CD8-positive, alpha-beta memory T cell (primary cell): ENCODE results near the gene SLC35G3. TPM values are rescaled to one million over a fixed set of nuclear protein-coding genes. Genes with fewer than 3 reads are reported as not detected.
"Not testable (repeated sequence)": the region's sequence is repeated elsewhere in the genome, so short reads cannot be mapped to it uniquely, and the experiment has no call there.

Source experiments
- CTCF ChIA-PET: fragments of 350-600 bp; sonication (Branson Sonifier 250); formaldehyde crosslinking; loops from one replicate; lab custom pipeline; 2021; ENCODE audit warnings: antibody characterized with exemption; lab: Charles Lee
- POLR2A ChIA-PET: fragments of 350-600 bp; sonication (Branson Sonifier 250); formaldehyde crosslinking; loops from one replicate; lab custom pipeline; 2021; ENCODE audit warnings: antibody characterized with exemption; lab: Charles Lee
- DNase-seq, 5 donors: peaks; one replicate each; pipeline versions ENCODE4 v3.0.0 to v3.0.0-alpha.2; 2020 to 2022; ENCODE audit warnings: mixed read lengths in 1 of 5
- H3K27ac ChIP-seq: one replicate; pipeline ENCODE4 v1.7.0; 2013; ENCODE audit warnings: low read depth, mild to moderate bottlenecking, low read length, moderate library complexity
- H3K27me3 ChIP-seq: 2 replicates; pipeline ENCODE4 v1.7.0; 2013; ENCODE audit warnings: low read length, mild to moderate bottlenecking; ENCODE audit not compliant: insufficient read depth, poor library complexity, severe bottlenecking
- H3K36me3 ChIP-seq: 2 replicates; pipeline ENCODE4 v1.7.0; 2013; ENCODE audit warnings: mild to moderate bottlenecking, low read length, moderate library complexity; ENCODE audit not compliant: insufficient read depth
- H3K4me1 ChIP-seq: 2 replicates; pipeline ENCODE4 v1.7.0; 2013; ENCODE audit warnings: mild to moderate bottlenecking, low read length, moderate library complexity; ENCODE audit not compliant: insufficient read depth
- H3K4me3 ChIP-seq: 2 replicates; pipeline ENCODE4 v1.7.0; 2013; ENCODE audit warnings: mild to moderate bottlenecking, low read length
- H3K9me3 ChIP-seq: 2 replicates; pipeline ENCODE4 v1.7.0; 2013; ENCODE audit warnings: mild to moderate bottlenecking, low read length
- H3K27ac Mint-ChIP-seq, 8 donors: one replicate each; pipeline ENCODE4 v1.8.0; 2020 to 2021; ENCODE audit warnings: mixed read lengths in 8 of 8, mild to moderate bottlenecking in 6 of 8, inconsistent platforms in 3 of 8, moderate library complexity in 3 of 8
- H3K27me3 Mint-ChIP-seq, 2 donors: one replicate each; pipeline ENCODE4 v1.8.0; 2020 to 2021; ENCODE audit warnings: mixed read lengths in 2 of 2, mild to moderate bottlenecking in 1 of 2, moderate library complexity in 1 of 2
- H3K36me3 Mint-ChIP-seq, 3 donors: one replicate each; pipeline ENCODE4 v1.8.0; 2020 to 2021; ENCODE audit warnings: mixed read lengths in 3 of 3, inconsistent platforms in 1 of 3, mild to moderate bottlenecking in 1 of 3
- H3K4me1 Mint-ChIP-seq, 3 donors: one replicate each; pipeline ENCODE4 v1.8.0; 2020 to 2021; ENCODE audit warnings: mixed read lengths in 3 of 3, inconsistent platforms in 1 of 3, mild to moderate bottlenecking in 1 of 3
- H3K4me3 Mint-ChIP-seq, 7 donors: one replicate each; pipeline ENCODE4 v1.8.0; 2020 to 2021; ENCODE audit warnings: mixed read lengths in 7 of 7, mild to moderate bottlenecking in 6 of 7, moderate library complexity in 4 of 7, inconsistent platforms in 2 of 7
- H3K9me3 Mint-ChIP-seq, 5 donors: one replicate each; pipeline ENCODE4 v1.8.0; 2020 to 2022; ENCODE audit warnings: mixed read lengths in 5 of 5, mild to moderate bottlenecking in 3 of 5, moderate library complexity in 2 of 5, inconsistent platforms in 1 of 5
- polyA plus RNA-seq: library from polyadenylated mRNA; unstranded; fragments of 300-500 nt; fragmentation: Illumina TruSeq; gene quantifications from one replicate; pipeline ENCODE4 v1.2.3, GENCODE V29; 2021
- total RNA-seq, 2 experiments: library from RNA; stranded (reverse); gene quantifications; one replicate each; pipeline ENCODE4 v1.2.3, GENCODE V29; 2021

SLC35G3 gene
- total and polyA plus RNA-seq, 3 experiments from 2014 or later, result not detected

- Mint-ChIP-seq H3K4me1 (peaks cover 44 to 66% (median 60%) of the 10 kb centered on the region in 3 donors), H3K27ac (no peak overlapping the region), H3K9me3 (no peaks in the 10 kb centered on the region), H3K27me3 (no peaks in the 10 kb centered on the region), H3K4me3 (peak overlapping the region in 2 of 7 donors; percentile 28 to 31), H3K36me3 (peaks cover 0 to 3% (median 0%) of the 10 kb centered on the region in 3 donors)
- POLR2A ChIA-PET, result interaction anchor here (0.6 to 2.0 kb wide), 2 partner anchors 24 to 75 kb away, joined by 5 to 9 read pairs; no protein-coding TSS in a partner anchor
- no peaks in the 10 kb centered on the region for H3K36me3 ChIP-seq
- H3K9me3 ChIP-seq, result no peaks in the 10 kb centered on the region
- CTCF ChIA-PET, result interaction anchor here (2.2 kb wide), 1 partner anchor 22 kb away, joined by 5 read pairs; no protein-coding TSS in a partner anchor
- peaks cover 31% of the 10 kb centered on the region for H3K4me1 ChIP-seq
- no peak overlapping the region for H3K4me3 ChIP-seq
- no peaks in the 10 kb centered on the region for H3K27me3 ChIP-seq
- no peak overlapping the region for H3K27ac ChIP-seq
- DNase-seq, result no peak
Observed at GRCh38 chr17:35189291-35189690, 4.9 kb downstream of the SLC35G3 start.

- no peaks in the 10 kb centered on the region for H3K27me3 ChIP-seq
- H3K4me3 ChIP-seq, result no peak overlapping the region
- H3K4me1 ChIP-seq, result peaks cover 36% of the 10 kb centered on the region
- H3K9me3 ChIP-seq, result no peaks in the 10 kb centered on the region
- Mint-ChIP-seq H3K9me3 (no peaks in the 10 kb centered on the region), H3K36me3 (peaks cover 0 to 1% (median 0%) of the 10 kb centered on the region in 3 donors), H3K27me3 (no peaks in the 10 kb centered on the region), H3K27ac (peak overlapping the region; percentile 24 to 90 (median 53)), H3K4me3 (peak overlapping the region in 5 of 7 donors; percentile 42 to 71 (median 52)), H3K4me1 (peaks cover 47 to 72% (median 69%) of the 10 kb centered on the region in 3 donors)
- ChIA-PET CTCF (interaction anchor here (0.7 to 2.2 kb wide), 3 partner anchors 15 to 25 kb away, joined by 4 to 5 read pairs (median 5); no protein-coding TSS in a partner anchor), POLR2A (interaction anchor here (0.6 to 2.0 kb wide), 3 partner anchors 25 to 349 kb away, joined by 3 to 9 read pairs (median 4); no protein-coding TSS in a partner anchor)
- no peaks in the 10 kb centered on the region for H3K36me3 ChIP-seq
- peak in 1 of 5 donors; percentile 54 for DNase-seq
- H3K27ac ChIP-seq, result no peak overlapping the region
Observed at GRCh38 chr17:35188111-35188510, 6.1 kb downstream of the SLC35G3 start.

GRCh38 chr17:35187481-35187880, 6.7 kb downstream of the SLC35G3 start:
- Histone ChIP-seq H3K4me1 (peaks cover 36% of the 10 kb centered on the region), H3K9me3 (no peaks in the 10 kb centered on the region), H3K27me3 (no peaks in the 10 kb centered on the region), H3K36me3 (no peaks in the 10 kb centered on the region), H3K4me3 (no peak overlapping the region), H3K27ac (no peak overlapping the region)
- no peak overlapping the region for H3K4me3 Mint-ChIP-seq
- peaks cover 0 to 1% (median 0%) of the 10 kb centered on the region in 3 donors for H3K36me3 Mint-ChIP-seq
- POLR2A ChIA-PET, result interaction anchor here (0.6 to 2.0 kb wide), 2 partner anchors 26 to 349 kb away, joined by 3 to 9 read pairs; no protein-coding TSS in a partner anchor
- no peaks in the 10 kb centered on the region for H3K9me3 Mint-ChIP-seq
- peaks cover 44 to 72% (median 72%) of the 10 kb centered on the region in 3 donors for H3K4me1 Mint-ChIP-seq
- DNase-seq, result no peak
- peak overlapping the region in 1 of 8 donors; percentile 34 for H3K27ac Mint-ChIP-seq
- no peaks in the 10 kb centered on the region for H3K27me3 Mint-ChIP-seq
- CTCF ChIA-PET, result interaction anchor here (2.2 kb wide), 1 partner anchor 24 kb away, joined by 5 read pairs; no protein-coding TSS in a partner anchor

GRCh38 chr17:35185849-35186248, 8.3 kb downstream of the SLC35G3 start:
- Histone ChIP-seq H3K27me3 (no peaks in the 10 kb centered on the region), H3K9me3 (no peaks in the 10 kb centered on the region), H3K4me3 (no peak overlapping the region), H3K27ac (no peak overlapping the region), H3K4me1 (peaks cover 36% of the 10 kb centered on the region), H3K36me3 (no peaks in the 10 kb centered on the region)
- Mint-ChIP-seq H3K27me3 (no peaks in the 10 kb centered on the region), H3K4me1 (peaks cover 41 to 82% (median 68%) of the 10 kb centered on the region in 3 donors), H3K27ac (peak overlapping the region in 3 of 8 donors; percentile 1 to 6 (median 5)), H3K36me3 (no peaks in the 10 kb centered on the region), H3K9me3 (no peaks in the 10 kb centered on the region), H3K4me3 (no peak overlapping the region)
- POLR2A ChIA-PET, result no interaction called here
- DNase-seq, result no peak
- CTCF ChIA-PET, result interaction anchor here (1.0 kb wide), 1 partner anchor 8 kb away, joined by 3 read pairs; the partner anchor contains the start of gene SLC35G3

- DNase-seq, result no peak
- no peaks in the 10 kb centered on the region for H3K27me3 Mint-ChIP-seq
- Histone ChIP-seq H3K36me3 (no peaks in the 10 kb centered on the region), H3K27ac (no peak overlapping the region), H3K4me1 (peaks cover 38% of the 10 kb centered on the region), H3K4me3 (no peak overlapping the region), H3K27me3 (no peaks in the 10 kb centered on the region), H3K9me3 (no peaks in the 10 kb centered on the region)
- H3K9me3 Mint-ChIP-seq, result no peaks in the 10 kb centered on the region
- peaks cover 46 to 91% (median 59%) of the 10 kb centered on the region in 3 donors for H3K4me1 Mint-ChIP-seq
- ChIA-PET POLR2A (no interaction called here), CTCF (interaction anchor here (1.1 to 1.6 kb wide), 2 partner anchors 9 to 12 kb away, joined by 3 read pairs; no protein-coding TSS in a partner anchor)
- peak overlapping the region in 2 of 8 donors; percentile 18 to 78 for H3K27ac Mint-ChIP-seq
- no peaks in the 10 kb centered on the region for H3K36me3 Mint-ChIP-seq
- peak overlapping the region in 1 of 7 donors; percentile 24 for H3K4me3 Mint-ChIP-seq
Observed at GRCh38 chr17:35184274-35184673, 9.9 kb downstream of the SLC35G3 start.

GRCh38 chr17:35183332-35183731, 10.9 kb downstream of the SLC35G3 start:
- ChIA-PET CTCF (interaction anchor here (1.4 to 1.6 kb wide), 2 partner anchors 13 to 30 kb away, joined by 3 to 4 read pairs; no protein-coding TSS in a partner anchor), POLR2A (interaction anchor here (0.5 kb wide), 1 partner anchor 12 kb away, joined by 4 read pairs; no protein-coding TSS in a partner anchor)
- no peak overlapping the region for H3K4me3 ChIP-seq
- Mint-ChIP-seq H3K27ac (peak overlapping the region in 2 of 8 donors; percentile 19 to 44), H3K4me1 (peaks cover 45 to 89% (median 59%) of the 10 kb centered on the region in 3 donors), H3K4me3 (no peak overlapping the region), H3K9me3 (no peaks in the 10 kb centered on the region), H3K36me3 (no peaks in the 10 kb centered on the region), H3K27me3 (no peaks in the 10 kb centered on the region)
- peaks cover 29% of the 10 kb centered on the region for H3K4me1 ChIP-seq
- no peaks in the 10 kb centered on the region for H3K9me3 ChIP-seq
- H3K27ac ChIP-seq, result no peak overlapping the region
- no peaks in the 10 kb centered on the region for H3K36me3 ChIP-seq
- no peaks in the 10 kb centered on the region for H3K27me3 ChIP-seq
- no peak for DNase-seq

GRCh38 chr17:35179379-35179778, 14.8 kb downstream of the SLC35G3 start:
- not testable (repeated sequence) for H3K9me3 Mint-ChIP-seq, H3K4me3 ChIP-seq, H3K27me3 ChIP-seq, H3K36me3 Mint-ChIP-seq, H3K9me3 ChIP-seq, H3K27ac ChIP-seq, H3K36me3 ChIP-seq, H3K27me3 Mint-ChIP-seq, H3K4me3 Mint-ChIP-seq, DNase-seq
- Mint-ChIP-seq H3K27ac (peak overlapping the region in 4 of 8 donors; percentile 56 to 85 (median 68)), H3K4me1 (peaks cover 60 to 92% (median 69%) of the 10 kb centered on the region in 3 donors)
- ChIA-PET CTCF (interaction anchor here (3.8 kb wide), 1 partner anchor 34 kb away, joined by 12 read pairs; no protein-coding TSS in a partner anchor), POLR2A (interaction anchor here (0.6 kb wide), 1 partner anchor 432 kb away, joined by 3 read pairs; no protein-coding TSS in a partner anchor)
- H3K4me1 ChIP-seq, result peaks cover 48% of the 10 kb centered on the region
